ENCODE data around the gene RCSD1.
"Not testable (repeated sequence)": the region's sequence is repeated elsewhere in the genome, so short reads cannot be mapped to it uniquely, and the experiment has no call there.

The RCSD1 gene

GRCh38 chr1:167602840-167603239 is 27.2 kb upstream of the RCSD1 start:
- H3K4me3 ChIP-seq (ENCODE audit: low read depth, low read length): no peak overlapping the region
- no peak for DNase-seq (ENCODE audit: low read depth)
- TF ChIP-seq CTCF (IDR thresholded peaks at IDR 0.05; ENCODE audit: insufficient read depth, low read depth, low read length, missing control alignments): no peak

- H3K4me3 ChIP-seq (ENCODE audit: low read depth, low read length): no peak overlapping the region
- no peak for TF ChIP-seq CTCF (IDR thresholded peaks at IDR 0.05; ENCODE audit: insufficient read depth, low read depth, low read length, missing control alignments)
- no peak for DNase-seq (ENCODE audit: low read depth)
Observed at GRCh38 chr1:167605576-167605975, 24.5 kb upstream of the RCSD1 start.

GRCh38 chr1:167611983-167612382 is 18.0 kb upstream of the RCSD1 start:
- H3K4me3 ChIP-seq (ENCODE audit: low read depth, low read length): no peak overlapping the region
- no peak for DNase-seq (ENCODE audit: low read depth)
- TF ChIP-seq CTCF (IDR thresholded peaks at IDR 0.05; ENCODE audit: insufficient read depth, low read depth, low read length, missing control alignments): no peak

GRCh38 chr1:167612587-167613385 is 17.2 kb upstream of the RCSD1 start:
- no peak overlapping the region for H3K4me3 ChIP-seq (ENCODE audit: low read depth, low read length)
- no peak for DNase-seq (ENCODE audit: low read depth)
- no peak for TF ChIP-seq CTCF (IDR thresholded peaks at IDR 0.05; ENCODE audit: insufficient read depth, low read depth, low read length, missing control alignments)

GRCh38 chr1:167613984-167614383 is 16.0 kb upstream of the RCSD1 start:
- not testable (repeated sequence) for DNase-seq (ENCODE audit: low read depth); H3K4me3 ChIP-seq (ENCODE audit: low read depth, low read length)

- DNase-seq (ENCODE audit: low read depth): no peak
- TF ChIP-seq CTCF (IDR thresholded peaks at IDR 0.05; ENCODE audit: insufficient read depth, low read depth, low read length, missing control alignments): no peak
- H3K4me3 ChIP-seq (ENCODE audit: low read depth, low read length): no peak overlapping the region
Observed at GRCh38 chr1:167614851-167615250, 15.2 kb upstream of the RCSD1 start.

- no peak for DNase-seq (ENCODE audit: low read depth)
- H3K4me3 ChIP-seq (ENCODE audit: low read depth, low read length): peak overlapping the region; percentile 41
- no peak for TF ChIP-seq CTCF (IDR thresholded peaks at IDR 0.05; ENCODE audit: insufficient read depth, low read depth, low read length, missing control alignments)
Observed at GRCh38 chr1:167616521-167616920, 13.5 kb upstream of the RCSD1 start.
